HAP-1 (cell line): Measurements from ENCODE around the gene NOL9.
A peak's percentile ranks its signal among the peaks of the same experiment; 100 is the strongest.

Experiments
- DNase-seq, 2 experiments: peaks; one replicate each; pipeline ENCODE4 v3.0.0-alpha.2; 2016 to 2020; ENCODE audit warnings: low spot score in 2 of 2
- H3K27me3 ChIP-seq: fragments of 250-450 bp; sonication (Bioruptor Pico); 2 replicates; pipeline ENCODE4 v1.5.1; 2020; ENCODE audit warnings: low read depth, mild to moderate bottlenecking, moderate library complexity
- H3K36me3 ChIP-seq: fragments of 250-450 bp; sonication (Bioruptor Pico); replicated peaks from 2 replicates; pipeline ENCODE4 v1.5.1; 2020; ENCODE audit warnings: mild to moderate bottlenecking
- H3K4me1 ChIP-seq: fragments of 250-450 bp; sonication (Bioruptor Pico); 2 replicates; pipeline ENCODE4 v1.5.1; 2020; ENCODE audit warnings: mild to moderate bottlenecking
- H3K4me3 ChIP-seq: fragments of 250-450 bp; sonication (Bioruptor Pico); 2 replicates; pipeline ENCODE4 v1.5.1; 2020; ENCODE audit warnings: mild to moderate bottlenecking, moderate library complexity
- H3K9me3 ChIP-seq: fragments of 250-450 bp; sonication (Bioruptor Pico); 2 replicates; pipeline ENCODE4 v1.5.1; 2020; ENCODE audit warnings: mild to moderate bottlenecking, moderate library complexity
- in situ Hi-C: fragments of 300-500 bp; cut with MboI; formaldehyde crosslinking; loops from 3 replicates; pipeline ENCODE4 v1.14.3; 2020; ENCODE audit warnings: low sequenced_read_pairs, inconsistent platforms, mixed read lengths

Gene NOL9

GRCh38 chr1:6534248-6534822 lies 20.0 kb downstream of the NOL9 start:
- Histone ChIP-seq H3K9me3 (no peaks in the 10 kb centered on the region), H3K27me3 (no peaks in the 10 kb centered on the region), H3K4me1 (peaks cover 7% of the 10 kb centered on the region), H3K4me3 (no peak overlapping the region), H3K36me3 (peaks cover 72% of the 10 kb centered on the region)
- in situ Hi-C loops, result no loop called here
- DNase-seq, result no peak

- in situ Hi-C loops, result no loop called here
- no peak for DNase-seq
- no peaks in the 10 kb centered on the region for H3K27me3 ChIP-seq
- H3K4me1 ChIP-seq, result peaks cover 1% of the 10 kb centered on the region
- H3K9me3 ChIP-seq, result no peaks in the 10 kb centered on the region
- H3K4me3 ChIP-seq, result no peak overlapping the region
- peaks cover 88% of the 10 kb centered on the region for H3K36me3 ChIP-seq
Measured at GRCh38 chr1:6531996-6532395, 22.3 kb downstream of the NOL9 start.

GRCh38 chr1:6530504-6531160 lies 23.7 kb downstream of the NOL9 start:
- in situ Hi-C loops, result no loop called here
- DNase-seq, result no peak
- Histone ChIP-seq H3K4me1 (no peaks in the 10 kb centered on the region), H3K4me3 (no peak overlapping the region), H3K27me3 (no peaks in the 10 kb centered on the region), H3K9me3 (no peaks in the 10 kb centered on the region), H3K36me3 (peaks cover 94% of the 10 kb centered on the region)

GRCh38 chr1:6528492-6528891 lies 25.8 kb downstream of the NOL9 start:
- DNase-seq, result no peak
- Histone ChIP-seq H3K9me3 (no peaks in the 10 kb centered on the region), H3K27me3 (no peaks in the 10 kb centered on the region), H3K4me3 (no peak overlapping the region), H3K36me3 (peaks cover 83% of the 10 kb centered on the region), H3K4me1 (0 out of 2 replicates have a peak, but pooled peaks cover 2% of the 10 kb centered on the region)
- in situ Hi-C loops, result no loop called here

- DNase-seq, result no peak
- Histone ChIP-seq H3K9me3 (no peaks in the 10 kb centered on the region), H3K4me3 (no peak overlapping the region), H3K27me3 (no peaks in the 10 kb centered on the region), H3K36me3 (peaks cover 67% of the 10 kb centered on the region), H3K4me1 (0 out of 2 replicates have a peak, but pooled peaks cover 2% of the 10 kb centered on the region)
- in situ Hi-C loops, result no loop called here
Measured at GRCh38 chr1:6526316-6526715, 28.0 kb downstream of the NOL9 start.

GRCh38 chr1:6523566-6523965 lies 30.7 kb downstream of the NOL9 start:
- in situ Hi-C loops, result no loop called here

GRCh38 chr1:6521536-6521935 lies 32.8 kb downstream of the NOL9 start:
- no peaks in the 10 kb centered on the region for H3K27me3 ChIP-seq
- peaks cover 24% of the 10 kb centered on the region for H3K36me3 ChIP-seq
- no peaks in the 10 kb centered on the region for H3K9me3 ChIP-seq
- in situ Hi-C loops, result no loop called here
- no peak for DNase-seq
- H3K4me1 ChIP-seq, result 0 out of 2 replicates have a peak, but pooled peaks cover 2% of the 10 kb centered on the region
- H3K4me3 ChIP-seq, result no peak overlapping the region

More at GRCh38 chr1:6523566-6523965, 30.7 kb downstream of the NOL9 start:
- peak; percentile 42 to 58 for DNase-seq
- no peak overlapping the region for H3K4me3 ChIP-seq
- no peaks in the 10 kb centered on the region for H3K27me3 ChIP-seq
- peaks cover 42% of the 10 kb centered on the region for H3K36me3 ChIP-seq
- H3K9me3 ChIP-seq, result no peaks in the 10 kb centered on the region
- H3K4me1 ChIP-seq, result 0 out of 2 replicates have a peak, but pooled peaks cover 2% of the 10 kb centered on the region

- Histone ChIP-seq H3K27me3 (no peaks in the 10 kb centered on the region), H3K36me3 (peaks cover 10% of the 10 kb centered on the region), H3K4me3 (no peak overlapping the region), H3K9me3 (no peaks in the 10 kb centered on the region), H3K4me1 (0 out of 2 replicates have a peak, but pooled peaks cover 2% of the 10 kb centered on the region)
- peak in 1 of 2 experiments; percentile 53 for DNase-seq
- in situ Hi-C loops, result no loop called here
Measured at GRCh38 chr1:6519935-6520671, 34.2 kb downstream of the NOL9 start.

GRCh38 chr1:6519491-6519934 lies 34.8 kb downstream of the NOL9 start:
- in situ Hi-C loops, result no loop called here
- H3K4me3 ChIP-seq, result no peak overlapping the region
- no peak for DNase-seq

GRCh38 chr1:6517435-6517851 lies 36.9 kb downstream of the NOL9 start:
- in situ Hi-C loops, result no loop called here
- Histone ChIP-seq H3K4me3 (no peak overlapping the region), H3K9me3 (no peaks in the 10 kb centered on the region), H3K27me3 (no peaks in the 10 kb centered on the region), H3K36me3 (peaks cover 6% of the 10 kb centered on the region), H3K4me1 (no peaks in the 10 kb centered on the region)
- DNase-seq, result no peak

More at GRCh38 chr1:6519491-6519934, 34.8 kb downstream of the NOL9 start:
- Histone ChIP-seq H3K27me3 (no peaks in the 10 kb centered on the region), H3K9me3 (no peaks in the 10 kb centered on the region), H3K36me3 (peaks cover 9% of the 10 kb centered on the region), H3K4me1 (0 out of 2 replicates have a peak, but pooled peaks cover 2% of the 10 kb centered on the region)

GRCh38 chr1:6515771-6516170 lies 38.5 kb downstream of the NOL9 start:
- no peaks in the 10 kb centered on the region for H3K27me3 ChIP-seq
- no peak overlapping the region for H3K4me3 ChIP-seq
- in situ Hi-C loops, result no loop called here
- DNase-seq, result no peak
- H3K4me1 ChIP-seq, result no peaks in the 10 kb centered on the region
- no peaks in the 10 kb centered on the region for H3K36me3 ChIP-seq
- no peaks in the 10 kb centered on the region for H3K9me3 ChIP-seq

- Histone ChIP-seq H3K27me3 (no peaks in the 10 kb centered on the region), H3K9me3 (no peaks in the 10 kb centered on the region), H3K4me3 (no peak overlapping the region), H3K36me3 (no peaks in the 10 kb centered on the region), H3K4me1 (no peaks in the 10 kb centered on the region)
- in situ Hi-C loops, result no loop called here
- DNase-seq, result no peak
Measured at GRCh38 chr1:6513320-6513801, 41.0 kb downstream of the NOL9 start.

- Histone ChIP-seq H3K4me1 (no peaks in the 10 kb centered on the region), H3K27me3 (no peaks in the 10 kb centered on the region), H3K4me3 (no peak overlapping the region), H3K36me3 (no peaks in the 10 kb centered on the region), H3K9me3 (no peaks in the 10 kb centered on the region)
- in situ Hi-C loops, result no loop called here
- DNase-seq, result no peak
Measured at GRCh38 chr1:6512908-6513280, 41.4 kb downstream of the NOL9 start.
